K562 (cell line): Measurements from ENCODE around the gene CPPED1. TPM values are rescaled to one million over a fixed set of nuclear protein-coding genes. Genes with fewer than 3 reads are reported as not detected.
A peak's percentile ranks its signal among the peaks of the same experiment; 100 is the strongest.

Experiments used
- ARNT ChIP-seq, 2 experiments: fragments of 450-650 bp; IDR thresholded peaks; 2 replicates each; pipeline ENCODE4 v1.6.1; 2016; ENCODE audit warnings: mild to moderate bottlenecking in 1 of 2
- ILF3 ChIP-seq: fragments of 450-650 bp; IDR thresholded peaks from 2 replicates; pipeline ENCODE4 v1.6.1; 2018; ENCODE audit warnings: antibody characterized with exemption, mild to moderate bottlenecking, moderate library complexity, borderline replicate concordance
- MEIS2 ChIP-seq: fragments of 450-650 bp; IDR thresholded peaks from 2 replicates; pipeline ENCODE4 v1.6.1; 2014; ENCODE audit warnings: mild to moderate bottlenecking; ENCODE audit not compliant: partially characterized antibody
- MIER1 ChIP-seq: fragments of 450-650 bp; IDR thresholded peaks from 2 replicates; pipeline ENCODE4 v1.6.1; 2016; ENCODE audit warnings: antibody characterized with exemption, mild to moderate bottlenecking, low read depth
- NFE2 ChIP-seq: IDR thresholded peaks from 2 replicates; pipeline ENCODE4 v1.6.1; 2014; ENCODE audit warnings: antibody characterized with exemption, low read depth
- SAFB ChIP-seq: fragments of 200-400 bp; formaldehyde crosslinking; IDR thresholded peaks from 2 replicates; pipeline ENCODE4 v1.6.1; 2017; ENCODE audit warnings: low read depth, low read length, borderline replicate concordance
- STAG1 ChIP-seq: sonication (generic); formaldehyde crosslinking; IDR thresholded peaks from 2 replicates; pipeline ENCODE4 v1.5.0; 2020; ENCODE audit warnings: missing genetic modification reagents, borderline replicate concordance
- TAF7 ChIP-seq: fragments of 450-650 bp; IDR thresholded peaks from 2 replicates; pipeline ENCODE4 v1.6.1; 2016; ENCODE audit warnings: missing genetic modification characterization, missing compliant biosample characterization
- TFE3 ChIP-seq: fragments of 450-650 bp; formaldehyde crosslinking; IDR thresholded peaks from 2 replicates; pipeline ENCODE4 v1.4.0; 2020; ENCODE audit warnings: mild to moderate bottlenecking, mixed read lengths
- TRIM24 ChIP-seq, 2 experiments: fragments of 450-650 bp; IDR thresholded peaks; 2 replicates each; pipeline ENCODE4 v1.6.1; 2016
- XRCC3 ChIP-seq: fragments of 450-650 bp; IDR thresholded peaks from 2 replicates; pipeline ENCODE4 v1.6.1; 2017; ENCODE audit warnings: mild to moderate bottlenecking, moderate library complexity
- YY1 ChIP-seq, 3 experiments: IDR thresholded peaks; 2 replicates each; pipeline ENCODE4 v1.6.1; 2011; ENCODE audit warnings: low read length in 2 of 3, mild to moderate bottlenecking in 2 of 3, moderate library complexity in 2 of 3, borderline replicate concordance in 1 of 3, control low read depth in 1 of 3, low read depth in 1 of 3; ENCODE audit not compliant: insufficient read depth in 3 of 3, insufficient replicate concordance in 2 of 3, control insufficient read depth in 1 of 3, insufficient read length in 1 of 3; ENCODE audit errors: extremely low read depth in 1 of 3
- ZBTB43 ChIP-seq: sonication (generic); formaldehyde crosslinking; IDR thresholded peaks from 2 replicates; pipeline ENCODE4 v1.8.0; 2023; ENCODE audit warnings: mild to moderate bottlenecking, missing genetic modification reagents
- ZBTB49 ChIP-seq: sonication (generic); formaldehyde crosslinking; IDR thresholded peaks from 2 replicates; pipeline ENCODE4 v1.8.0; 2022; ENCODE audit warnings: missing genetic modification reagents, mild to moderate bottlenecking, borderline replicate concordance
- ZNF311 ChIP-seq: fragments of 250-450 bp; sonication (Bioruptor Pico); IDR thresholded peaks from 2 replicates; pipeline ENCODE4 v1.4.0; 2020; ENCODE audit warnings: mild to moderate bottlenecking, moderate library complexity
- ZNF75A ChIP-seq: fragments of 450-650 bp; formaldehyde crosslinking; IDR thresholded peaks from 2 replicates; pipeline ENCODE4 v1.4.0; 2020; ENCODE audit warnings: mild to moderate bottlenecking
- polyA plus RNA-seq, 8 experiments: library from polyadenylated mRNA; depleted of rRNA in 4 of 8; stranded (reverse) in 5 of 8; unstranded in 3 of 8; fragments of >200 nt; fragmentation: Nextera tagmentation in 2 of 8; fragmentation: Illumina TruSeq in 1 of 8; extraction: Ambion mirVana in 2 of 8; extraction: Trizol in 1 of 8; gene quantifications; 2 replicates each; pipeline versions ENCODE4 v1.2.1 to v1.2.3, GENCODE V29; 2011 to 2014; ENCODE audit warnings: inconsistent platforms in 1 of 8, missing spikeins in 1 of 8
- total RNA-seq, 7 experiments: library from RNA; depleted of rRNA in 6 of 7; stranded (reverse); fragments of >200 nt in 6 of 7; fragmentation: Illumina TruSeq in 2 of 7; extraction: Trizol in 2 of 7; gene quantifications; 2 replicates each; pipeline versions ENCODE4 v1.2.1 to v1.2.3, GENCODE V29; 2011 to 2021; ENCODE audit warnings: low replicate concordance in 1 of 7
- TF ChIP-seq, protein P1 (sequence below): fragments of 450-650 bp; IDR thresholded peaks from 2 replicates; pipeline ENCODE4 v1.6.1; 2017; ENCODE audit warnings: antibody characterized with exemption, mild to moderate bottlenecking

The CPPED1 gene
- total and polyA plus RNA-seq, 9 of the 15 experiments (the other 6 are each of a cell fraction or from before 2014, with no cell fraction given), result 7.5 to 25.7 (median 16.9) TPM

DNA sequence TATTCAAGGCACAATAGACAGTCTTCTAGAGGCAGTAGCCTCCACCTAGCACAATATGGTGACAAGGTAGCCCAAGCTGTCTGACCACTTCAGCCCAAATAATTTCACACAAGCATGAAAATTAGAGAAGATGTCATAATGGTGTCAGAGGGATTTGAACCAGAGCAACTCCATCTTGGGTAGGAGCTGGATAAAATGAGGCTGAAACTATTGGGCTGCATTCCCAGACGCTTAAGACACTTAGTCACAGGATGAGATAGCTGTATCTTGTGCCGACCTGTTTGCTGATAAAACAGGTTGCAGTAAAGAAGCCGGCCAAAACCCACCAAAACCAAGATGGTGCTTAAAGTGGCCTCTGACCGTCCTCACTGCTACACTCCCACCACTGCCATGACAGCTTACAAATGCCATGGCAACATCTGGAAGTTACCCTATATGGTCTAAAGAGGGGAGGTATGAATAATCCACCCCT, 192.6 kb downstream of the CPPED1 start (continued):
- no peak for TF ChIP-seq SAFB
- TF ChIP-seq STAG1 (CRISPR knock-in tag), result no peak
- no peak for TF ChIP-seq ZBTB43
- TF ChIP-seq ARNT (IDR thresholded peaks at IDR 0.05), result no peak
- TF ChIP-seq XRCC3, result no peak
- peak; percentile 86 for TF ChIP-seq ZNF75A
- TF ChIP-seq MEIS2, result no peak
- no peak for TF ChIP-seq TRIM24 (IDR thresholded peaks at IDR 0.05)
- no peak; the same call in 1 of the 2 replicates for TF ChIP-seq TAF7
- TF ChIP-seq TFE3, result peak; percentile 51
- no peak for TF ChIP-seq ZBTB49 (CRISPR knock-in tag)
- TF ChIP-seq, protein P1, sequence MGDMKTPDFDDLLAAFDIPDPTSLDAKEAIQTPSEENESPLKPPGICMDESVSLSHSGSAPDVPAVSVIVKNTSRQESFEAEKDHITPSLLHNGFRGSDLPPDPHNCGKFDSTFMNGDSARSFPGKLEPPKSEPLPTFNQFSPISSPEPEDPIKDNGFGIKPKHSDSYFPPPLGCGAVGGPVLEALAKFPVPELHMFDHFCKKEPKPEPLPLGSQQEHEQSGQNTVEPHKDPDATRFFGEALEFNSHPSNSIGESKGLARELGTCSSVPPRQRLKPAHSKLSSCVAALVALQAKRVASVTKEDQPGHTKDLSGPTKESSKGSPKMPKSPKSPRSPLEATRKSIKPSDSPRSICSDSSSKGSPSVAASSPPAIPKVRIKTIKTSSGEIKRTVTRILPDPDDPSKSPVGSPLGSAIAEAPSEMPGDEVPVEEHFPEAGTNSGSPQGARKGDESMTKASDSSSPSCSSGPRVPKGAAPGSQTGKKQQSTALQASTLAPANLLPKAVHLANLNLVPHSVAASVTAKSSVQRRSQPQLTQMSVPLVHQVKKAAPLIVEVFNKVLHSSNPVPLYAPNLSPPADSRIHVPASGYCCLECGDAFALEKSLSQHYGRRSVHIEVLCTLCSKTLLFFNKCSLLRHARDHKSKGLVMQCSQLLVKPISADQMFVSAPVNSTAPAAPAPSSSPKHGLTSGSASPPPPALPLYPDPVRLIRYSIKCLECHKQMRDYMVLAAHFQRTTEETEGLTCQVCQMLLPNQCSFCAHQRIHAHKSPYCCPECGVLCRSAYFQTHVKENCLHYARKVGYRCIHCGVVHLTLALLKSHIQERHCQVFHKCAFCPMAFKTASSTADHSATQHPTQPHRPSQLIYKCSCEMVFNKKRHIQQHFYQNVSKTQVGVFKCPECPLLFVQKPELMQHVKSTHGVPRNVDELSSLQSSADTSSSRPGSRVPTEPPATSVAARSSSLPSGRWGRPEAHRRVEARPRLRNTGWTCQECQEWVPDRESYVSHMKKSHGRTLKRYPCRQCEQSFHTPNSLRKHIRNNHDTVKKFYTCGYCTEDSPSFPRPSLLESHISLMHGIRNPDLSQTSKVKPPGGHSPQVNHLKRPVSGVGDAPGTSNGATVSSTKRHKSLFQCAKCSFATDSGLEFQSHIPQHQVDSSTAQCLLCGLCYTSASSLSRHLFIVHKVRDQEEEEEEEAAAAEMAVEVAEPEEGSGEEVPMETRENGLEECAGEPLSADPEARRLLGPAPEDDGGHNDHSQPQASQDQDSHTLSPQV, result peak; percentile 100
- peak; percentile 98 for TF ChIP-seq ZNF311 (CRISPR knock-in tag)
- TF ChIP-seq NFE2, result peak; percentile 22; the same call in 1 of the 2 replicates
- TF ChIP-seq MIER1, result no peak
- TF ChIP-seq YY1 (IDR thresholded peaks at IDR 0.05; ENCODE audit: borderline replicate concordance in 1 of 3, control insufficient read depth in 1 of 3, extremely low read depth in 1 of 3, insufficient read depth in 3 of 3, insufficient read length in 1 of 3, insufficient replicate concordance in 2 of 3, low read depth in 1 of 3, low read length in 2 of 3), result peak in 1 of 3 experiments; percentile 55
- TF ChIP-seq ILF3, result no peak
